ENCODE results near the gene CLASP1.

Gene CLASP1

GRCh38 chr2:121435790-121436189 lies 213.5 kb downstream of the CLASP1 start:
- FAIRE-seq (no peak), DNase-seq (ENCODE audit: insufficient read length, low spot score) (no peak)
- TF ChIP-seq, protein P1, sequence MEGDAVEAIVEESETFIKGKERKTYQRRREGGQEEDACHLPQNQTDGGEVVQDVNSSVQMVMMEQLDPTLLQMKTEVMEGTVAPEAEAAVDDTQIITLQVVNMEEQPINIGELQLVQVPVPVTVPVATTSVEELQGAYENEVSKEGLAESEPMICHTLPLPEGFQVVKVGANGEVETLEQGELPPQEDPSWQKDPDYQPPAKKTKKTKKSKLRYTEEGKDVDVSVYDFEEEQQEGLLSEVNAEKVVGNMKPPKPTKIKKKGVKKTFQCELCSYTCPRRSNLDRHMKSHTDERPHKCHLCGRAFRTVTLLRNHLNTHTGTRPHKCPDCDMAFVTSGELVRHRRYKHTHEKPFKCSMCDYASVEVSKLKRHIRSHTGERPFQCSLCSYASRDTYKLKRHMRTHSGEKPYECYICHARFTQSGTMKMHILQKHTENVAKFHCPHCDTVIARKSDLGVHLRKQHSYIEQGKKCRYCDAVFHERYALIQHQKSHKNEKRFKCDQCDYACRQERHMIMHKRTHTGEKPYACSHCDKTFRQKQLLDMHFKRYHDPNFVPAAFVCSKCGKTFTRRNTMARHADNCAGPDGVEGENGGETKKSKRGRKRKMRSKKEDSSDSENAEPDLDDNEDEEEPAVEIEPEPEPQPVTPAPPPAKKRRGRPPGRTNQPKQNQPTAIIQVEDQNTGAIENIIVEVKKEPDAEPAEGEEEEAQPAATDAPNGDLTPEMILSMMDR (IDR thresholded peaks at IDR 0.05; ENCODE audit: insufficient read depth, missing control alignments), result no peak

- DNase-seq (ENCODE audit: insufficient read length, low spot score) (no peak), FAIRE-seq (no peak)
- TF ChIP-seq, protein P1 (IDR thresholded peaks at IDR 0.05; ENCODE audit: insufficient read depth, missing control alignments), result no peak
These were observed 218.0 kb downstream of the CLASP1 start for GRCh38 chr2:121431214-121431613.

DNA sequence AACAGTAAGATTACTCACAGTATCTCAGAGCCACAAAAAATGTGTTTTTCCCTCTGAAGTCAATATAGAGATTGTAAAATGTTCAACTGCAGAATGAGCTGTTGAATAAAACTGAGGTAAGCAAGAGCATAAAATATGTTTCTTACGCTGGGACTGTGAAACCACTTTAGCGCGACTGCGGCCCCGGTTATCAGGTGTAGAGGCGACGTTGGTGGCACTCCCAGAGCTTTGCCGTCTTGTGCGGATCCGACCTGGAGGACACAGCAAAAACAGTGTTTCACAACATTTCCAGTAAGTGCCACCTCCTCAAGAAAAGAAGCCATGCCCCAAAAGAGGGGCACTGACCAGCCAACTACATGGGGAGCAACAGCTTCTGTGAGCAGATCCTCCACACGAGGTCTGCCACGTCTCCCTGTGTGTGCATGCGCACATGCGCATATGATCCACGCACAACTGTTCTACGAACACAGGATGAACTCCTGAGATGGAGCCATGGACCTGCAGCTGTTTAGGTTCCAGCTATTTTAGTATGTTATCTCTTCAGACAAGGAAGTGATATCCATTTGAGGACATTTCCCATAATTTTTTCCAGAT lies 219.2 kb downstream of the CLASP1 start:
- TF ChIP-seq, protein P1 (IDR thresholded peaks at IDR 0.05; ENCODE audit: insufficient read depth, missing control alignments), result no peak
- FAIRE-seq, result no peak
- no peak for DNase-seq (ENCODE audit: insufficient read length, low spot score)

DNA sequence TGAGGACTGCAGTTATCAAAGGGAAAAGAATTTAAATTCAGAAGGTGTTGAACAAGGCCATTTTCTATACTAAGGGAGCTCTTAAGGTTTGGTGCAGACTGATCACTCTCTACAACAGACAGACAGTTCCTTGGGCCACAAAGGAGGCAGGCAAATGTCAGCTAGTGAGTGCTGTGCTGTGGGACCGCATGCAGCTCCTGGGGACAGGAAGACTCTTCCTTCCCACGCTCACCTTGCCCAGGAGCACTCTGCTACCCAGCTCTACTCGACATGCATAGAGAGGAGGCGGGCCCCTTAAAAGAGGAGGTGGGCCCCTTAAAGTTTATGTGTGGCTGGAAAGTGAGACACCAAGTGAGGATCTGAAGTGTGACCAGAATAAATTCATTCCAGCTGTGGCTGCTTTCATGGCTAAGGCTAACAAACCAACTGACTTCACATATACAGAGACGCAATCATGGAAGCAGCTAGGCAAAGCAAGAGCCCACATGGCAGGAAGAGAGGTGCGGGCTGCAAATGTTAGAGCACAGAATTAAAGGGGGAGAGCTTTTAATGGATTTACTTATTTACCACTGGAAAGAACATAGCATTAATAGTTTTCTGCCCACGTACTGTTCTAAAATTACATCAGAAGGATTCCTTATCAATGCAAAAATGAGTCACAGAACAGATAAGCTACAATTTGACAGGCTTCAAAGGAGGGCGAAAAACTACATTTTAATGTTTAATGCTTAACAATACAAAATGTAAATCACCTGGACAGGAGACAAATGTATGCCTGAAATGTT lies 220.0 kb downstream of the CLASP1 start:
- DNase-seq (ENCODE audit: insufficient read length, low spot score) (no peak), FAIRE-seq (no peak)
- TF ChIP-seq, protein P1 (IDR thresholded peaks at IDR 0.05; ENCODE audit: insufficient read depth, missing control alignments), result no peak

GRCh38 chr2:121427187-121427689 lies 222.0 kb downstream of the CLASP1 start:
- DNase-seq (ENCODE audit: insufficient read length, low spot score) (no peak), FAIRE-seq (peak; percentile 53)
- TF ChIP-seq, protein P1 (IDR thresholded peaks at IDR 0.05; ENCODE audit: insufficient read depth, missing control alignments), result no peak

- FAIRE-seq (no peak), DNase-seq (ENCODE audit: insufficient read length, low spot score) (no peak)
- TF ChIP-seq, protein P1 (IDR thresholded peaks at IDR 0.05; ENCODE audit: insufficient read depth, missing control alignments), result no peak
These were observed 228.8 kb downstream of the CLASP1 start for GRCh38 chr2:121420486-121420885.
